Neuronal stem cell (in vitro differentiated cells): ENCODE data around the gene DIDO1.

Source experiments
- DNase-seq: peaks from one replicate; pipeline ENCODE4 v3.0.0-alpha.2; 2013; ENCODE audit warnings: low spot score
- H2AFZ ChIP-seq: one replicate; pipeline ENCODE4 v1.6.1; 2013; ENCODE audit warnings: mild to moderate bottlenecking, low read length, inconsistent platforms
- H2AK5ac ChIP-seq: 2 replicates; pipeline ENCODE4 v1.6.1; 2013; ENCODE audit warnings: low read depth, mild to moderate bottlenecking, inconsistent platforms, low read length, moderate library complexity, mixed read lengths
- H2BK120ac ChIP-seq: 2 replicates; pipeline ENCODE4 v1.6.1; 2013; ENCODE audit warnings: low read depth, mild to moderate bottlenecking, inconsistent platforms, low read length, moderate library complexity, mixed read lengths
- H2BK12ac ChIP-seq: one replicate; pipeline ENCODE4 v1.6.1; 2013; ENCODE audit warnings: low read length, inconsistent platforms
- H2BK15ac ChIP-seq: 2 replicates; pipeline ENCODE4 v1.6.1; 2013; ENCODE audit warnings: mild to moderate bottlenecking, low read length, inconsistent platforms, mixed read lengths
- H2BK5ac ChIP-seq: one replicate; pipeline ENCODE4 v1.6.1; 2013; ENCODE audit warnings: inconsistent platforms, mild to moderate bottlenecking, low read length, moderate library complexity
- H3K14ac ChIP-seq: one replicate; pipeline ENCODE4 v1.6.1; 2013; ENCODE audit warnings: low read length, inconsistent platforms
- H3K18ac ChIP-seq: 2 replicates; pipeline ENCODE4 v1.6.1; 2013; ENCODE audit warnings: low read length, inconsistent platforms
- H3K23ac ChIP-seq: 2 replicates; pipeline ENCODE4 v1.6.1; 2013; ENCODE audit warnings: low read depth, mild to moderate bottlenecking, mixed read lengths, low read length, inconsistent platforms; ENCODE audit not compliant: poor library complexity
- H3K27ac ChIP-seq: replicated peaks from 3 replicates; pipeline ENCODE4 v1.5.1; 2013; ENCODE audit warnings: low read length, inconsistent platforms
- H3K27me3 ChIP-seq, 3 experiments: 2 replicates each; pipeline ENCODE4 v1.6.1; 2013; ENCODE audit warnings: low read length in 3 of 3, mild to moderate bottlenecking in 2 of 3, inconsistent platforms in 1 of 3, low read depth in 1 of 3, mixed read lengths in 1 of 3, moderate library complexity in 1 of 3; ENCODE audit not compliant: control insufficient read depth in 3 of 3, insufficient read depth in 3 of 3
- H3K36me3 ChIP-seq, 2 donors: replicated peaks in 1 of 2; 2 replicates each; pipeline ENCODE4 v1.6.1; 2013; ENCODE audit warnings: low read length in 2 of 2; ENCODE audit not compliant: control insufficient read depth in 2 of 2, insufficient read depth in 2 of 2
- H3K4ac ChIP-seq: 2 replicates; pipeline ENCODE4 v1.6.1; 2013; ENCODE audit warnings: inconsistent platforms, mild to moderate bottlenecking, low read length, moderate library complexity
- H3K4me1 ChIP-seq, 2 donors: 1 replicate in 1 of 2; 2 replicates in 1 of 2; pipeline ENCODE4 v1.6.1; 2013; ENCODE audit warnings: low read length in 2 of 2, low read depth in 1 of 2; ENCODE audit not compliant: control insufficient read depth in 2 of 2, insufficient read depth in 1 of 2
- H3K4me2 ChIP-seq: one replicate; pipeline ENCODE4 v1.6.1; 2013; ENCODE audit warnings: mild to moderate bottlenecking, low read length, inconsistent platforms; ENCODE audit not compliant: insufficient read depth, poor library complexity, severe bottlenecking
- H3K4me3 ChIP-seq, 2 donors: 2 replicates each; pipeline ENCODE4 v1.5.1; 2013; ENCODE audit warnings: low read length in 2 of 2, mild to moderate bottlenecking in 2 of 2, inconsistent platforms in 1 of 2, moderate library complexity in 1 of 2
- H3K79me1 ChIP-seq: one replicate; pipeline ENCODE4 v1.6.1; 2013; ENCODE audit warnings: low read depth, mild to moderate bottlenecking, inconsistent platforms, low read length, moderate library complexity
- H3K9ac ChIP-seq: one replicate; pipeline ENCODE4 v1.6.1; 2013; ENCODE audit warnings: mild to moderate bottlenecking, low read depth, low read length, inconsistent platforms; ENCODE audit not compliant: poor library complexity
- H3K9me3 ChIP-seq, 2 donors: replicated peaks in 1 of 2; 2 replicates each; pipeline versions ENCODE3 to v1.6.1; 2013; ENCODE audit warnings: low read length in 2 of 2, mild to moderate bottlenecking in 2 of 2, inconsistent platforms in 1 of 2, low read depth in 1 of 2, mixed read lengths in 1 of 2, moderate library complexity in 1 of 2; ENCODE audit not compliant: control insufficient read depth in 2 of 2, insufficient read depth in 1 of 2
- H4K8ac ChIP-seq: one replicate; pipeline ENCODE4 v1.6.1; 2013; ENCODE audit warnings: low read depth, mild to moderate bottlenecking, inconsistent platforms, low read length, moderate library complexity
- H4K91ac ChIP-seq: one replicate; pipeline ENCODE4 v1.6.1; 2013; ENCODE audit warnings: low read length, low read depth, mild to moderate bottlenecking, inconsistent platforms; ENCODE audit not compliant: poor library complexity
- WGBS, 2 donors: extraction: QIAGEN DNeasy Blood & Tissue Kit; methylation state at CpG; one replicate each; pipeline ENCODE4 v1.1.7; 2013; ENCODE audit warnings: missing lambda C conversion rate in 2 of 2, mixed read lengths in 1 of 2; ENCODE audit not compliant: insufficient read length in 2 of 2, insufficient replicate concordance in 1 of 2; ENCODE audit errors: extremely low coverage in 2 of 2; 5-methylcytosine and 5-hydroxymethylcytosine counted together

The DIDO1 gene

GRCh38 chr20:62944184-62944583, 17.9 kb upstream of the DIDO1 start:
- Histone ChIP-seq H2BK120ac (no peak overlapping the region), H3K9ac (no peak overlapping the region), H3K4me2 (no peak overlapping the region), H3K4ac (no peak overlapping the region), H2BK5ac (no peak overlapping the region), H3K9me3 (peaks cover 5% of the 10 kb centered on the region in 2 donors), H3K23ac (no peak overlapping the region), H3K14ac (no peak overlapping the region), H3K36me3 (peaks cover 53 to 94% of the 10 kb centered on the region in 2 donors), H3K27me3 (no peaks in the 10 kb centered on the region), H3K4me1 (peaks cover 2 to 3% of the 10 kb centered on the region in 2 donors), H3K27ac (no peak overlapping the region), H2AK5ac (no peak overlapping the region), H4K91ac (no peak overlapping the region), H3K79me1 (peaks cover 5% of the 10 kb centered on the region), H2BK12ac (no peak overlapping the region), H3K18ac (no peak overlapping the region), H2BK15ac (no peak overlapping the region), H3K4me3 (no peak overlapping the region), H2AFZ (no peak overlapping the region), H4K8ac (no peak overlapping the region)
- no peak for DNase-seq
- WGBS, 2 donors: no CpG with 5 or more reads among the region's 8 CpGs

GRCh38 chr20:62943396-62943795, 17.1 kb upstream of the DIDO1 start:
- H3K4ac ChIP-seq: no peak overlapping the region
- peaks cover 48 to 87% of the 10 kb centered on the region in 2 donors for H3K36me3 ChIP-seq

GRCh38 chr20:62942456-62942855, 16.2 kb upstream of the DIDO1 start:
- H3K18ac ChIP-seq: no peak overlapping the region
- H3K4me3 ChIP-seq: no peak overlapping the region
- no peak overlapping the region for H2BK5ac ChIP-seq
- peaks cover 7% of the 10 kb centered on the region for H3K79me1 ChIP-seq
- H3K4ac ChIP-seq: no peak overlapping the region
- no peak overlapping the region for H3K27ac ChIP-seq
- H2BK15ac ChIP-seq: no peak overlapping the region
- WGBS, 2 donors: no CpG with 5 or more reads among the region's 2 CpGs
- H3K9ac ChIP-seq: no peak overlapping the region
- no peak overlapping the region for H2BK12ac ChIP-seq
- H3K23ac ChIP-seq: no peak overlapping the region
- H3K4me2 ChIP-seq: no peak overlapping the region
- no peak overlapping the region for H2AFZ ChIP-seq
- H4K91ac ChIP-seq: no peak overlapping the region
- no peaks in the 10 kb centered on the region for H3K27me3 ChIP-seq
- peaks cover 0 to 2% of the 10 kb centered on the region in 2 donors for H3K9me3 ChIP-seq
- no peak overlapping the region for H2BK120ac ChIP-seq
- no peak for DNase-seq
- H3K4me1 ChIP-seq: peaks cover 2 to 3% of the 10 kb centered on the region in 2 donors
- H3K36me3 ChIP-seq: peaks cover 43 to 77% of the 10 kb centered on the region in 2 donors
- no peak overlapping the region for H4K8ac ChIP-seq
- H2AK5ac ChIP-seq: no peak overlapping the region
- H3K14ac ChIP-seq: no peak overlapping the region

More at GRCh38 chr20:62943396-62943795, 17.1 kb upstream of the DIDO1 start:
- Histone ChIP-seq H3K4me2 (no peak overlapping the region), H3K14ac (no peak overlapping the region), H2BK120ac (no peak overlapping the region), H2BK5ac (no peak overlapping the region), H2AK5ac (no peak overlapping the region), H4K91ac (no peak overlapping the region), H3K4me1 (peaks cover 2 to 3% of the 10 kb centered on the region in 2 donors), H2BK15ac (no peak overlapping the region), H3K79me1 (peaks cover 6% of the 10 kb centered on the region), H3K9ac (no peak overlapping the region), H3K23ac (no peak overlapping the region), H4K8ac (no peak overlapping the region), H2AFZ (no peak overlapping the region), H3K9me3 (peaks cover 0 to 2% of the 10 kb centered on the region in 2 donors), H2BK12ac (no peak overlapping the region), H3K27ac (no peak overlapping the region), H3K18ac (no peak overlapping the region), H3K4me3 (no peak overlapping the region), H3K27me3 (no peaks in the 10 kb centered on the region)
- no peak for DNase-seq
- WGBS, 2 donors: no CpG with 5 or more reads among the region's 14 CpGs

GRCh38 chr20:62941792-62942191, 15.5 kb upstream of the DIDO1 start:
- no peak overlapping the region for H3K4me2 ChIP-seq
- no peak overlapping the region for H4K8ac ChIP-seq
- peaks cover 4% of the 10 kb centered on the region for H3K79me1 ChIP-seq
- no peak overlapping the region for H3K4ac ChIP-seq
- no peaks in the 10 kb centered on the region for H3K27me3 ChIP-seq
- H3K23ac ChIP-seq: no peak overlapping the region
- H2BK120ac ChIP-seq: no peak overlapping the region
- no peak overlapping the region for H3K9ac ChIP-seq
- DNase-seq: no peak
- H3K4me3 ChIP-seq: no peak overlapping the region
- H3K18ac ChIP-seq: no peak overlapping the region
- no peak overlapping the region for H3K14ac ChIP-seq
- no peak overlapping the region for H3K27ac ChIP-seq
- no peak overlapping the region for H4K91ac ChIP-seq
- no peak overlapping the region for H2BK15ac ChIP-seq
- WGBS, 2 donors: no CpG with 5 or more reads among the region's 1 CpG
- peaks cover 38 to 71% of the 10 kb centered on the region in 2 donors for H3K36me3 ChIP-seq
- no peak overlapping the region for H2AFZ ChIP-seq
- H3K4me1 ChIP-seq: peaks cover 2 to 3% of the 10 kb centered on the region in 2 donors
- H2BK12ac ChIP-seq: no peak overlapping the region
- H3K9me3 ChIP-seq: peaks cover 0 to 2% of the 10 kb centered on the region in 2 donors
- H2AK5ac ChIP-seq: no peak overlapping the region
- no peak overlapping the region for H2BK5ac ChIP-seq
